OCI-LY7 (cell line): Measurements from ENCODE around the gene MSLN. TPM values are rescaled to one million over a fixed set of nuclear protein-coding genes. Genes with fewer than 3 reads are reported as not detected.

ENCODE experiments used
- BruUV-seq: library from RNA; stranded (reverse); fragments of 400-500 nt; replicated peaks from 2 replicates; lab custom pipeline; 2021; lab: Mats Ljungman, UMichigan
- CTCF ChIA-PET: fragments of 300-600 bp; sonication (Branson Sonifier 250); formaldehyde crosslinking; loops from one replicate; lab custom pipeline; 2022; ENCODE audit warnings: antibody characterized with exemption; ENCODE audit not compliant: unreplicated experiment; lab: Charles Lee
- POLR2A ChIA-PET: fragments of 300-600 bp; sonication (Branson Sonifier 250); formaldehyde crosslinking; loops from one replicate; lab custom pipeline; 2022; ENCODE audit warnings: antibody characterized with exemption; lab: Charles Lee
- DNase-seq: peaks from one replicate; pipeline ENCODE4 v3.0.0-alpha.2; 2015; ENCODE audit warnings: low spot score
- H2AFZ ChIP-seq: fragments of 200-600 bp; sonication (generic), shearing (Covaris generic); 2 replicates; pipeline ENCODE4 v1.6.1; 2014; ENCODE audit warnings: mild to moderate bottlenecking, antibody characterized with exemption, low read length, moderate library complexity
- H3K27ac ChIP-seq: fragments of 200-600 bp; sonication (generic); 2 replicates; pipeline ENCODE4 v1.5.1; 2014; ENCODE audit warnings: mixed run types, low read depth, mild to moderate bottlenecking, moderate library complexity, low read length, inconsistent platforms; ENCODE audit not compliant: poor library complexity, severe bottlenecking
- H3K36me3 ChIP-seq: fragments of 200-600 bp; sonication (generic); 2 replicates; pipeline ENCODE4 v1.6.1; 2014; ENCODE audit warnings: mild to moderate bottlenecking, antibody characterized with exemption, low read length, moderate library complexity, mixed read lengths; ENCODE audit not compliant: insufficient read depth
- H3K4me1 ChIP-seq: fragments of 200-600 bp; sonication (generic); 2 replicates; pipeline ENCODE4 v1.5.1; 2014; ENCODE audit warnings: mild to moderate bottlenecking, low read length; ENCODE audit not compliant: insufficient read depth, poor library complexity, severe bottlenecking
- H3K4me2 ChIP-seq: fragments of 200-600 bp; sonication (generic); 2 replicates; pipeline ENCODE4 v1.6.1; 2014; ENCODE audit warnings: mild to moderate bottlenecking, low read length
- H3K4me3 ChIP-seq: fragments of 200-600 bp; sonication (generic); 2 replicates; pipeline ENCODE4 v1.5.1; 2014; ENCODE audit warnings: mild to moderate bottlenecking, low read depth, low read length; ENCODE audit not compliant: poor library complexity, severe bottlenecking
- H3K79me2 ChIP-seq: fragments of 200-600 bp; sonication (generic); 2 replicates; pipeline ENCODE4 v1.6.1; 2016; ENCODE audit warnings: low read depth, mild to moderate bottlenecking, low read length, moderate library complexity, mixed read lengths; ENCODE audit not compliant: insufficient read depth
- H3K9me2 ChIP-seq: fragments of 200-600 bp; sonication (generic); 2 replicates; pipeline ENCODE4 v1.6.1; 2016; ENCODE audit warnings: mild to moderate bottlenecking, low read length, mixed read lengths; ENCODE audit not compliant: insufficient read depth
- H3K9me3 ChIP-seq: fragments of 200-600 bp; sonication (generic); 2 replicates; pipeline ENCODE4 v1.6.1; 2014; ENCODE audit warnings: mild to moderate bottlenecking, mixed run types, low read length, mixed read lengths
- H4K20me1 ChIP-seq: fragments of 200-600 bp; sonication (generic); 2 replicates; pipeline ENCODE4 v1.6.1; 2014; ENCODE audit warnings: mild to moderate bottlenecking, antibody characterized with exemption, low read length, moderate library complexity, mixed read lengths; ENCODE audit not compliant: insufficient read depth
- CTCF ChIP-seq: fragments of 200-600 bp; sonication (generic); conservative IDR thresholded peaks from 2 replicates; pipeline ENCODE4 v1.5.1; 2014; ENCODE audit warnings: mild to moderate bottlenecking, antibody characterized with exemption, low read length, moderate library complexity, mixed read lengths
- EZH2phosphoT487 ChIP-seq: fragments of 200-600 bp; sonication (generic); IDR thresholded peaks from 2 replicates; pipeline ENCODE4 v1.6.1; 2018; ENCODE audit warnings: low read depth, borderline replicate concordance, mild to moderate bottlenecking, mixed run types, antibody characterized with exemption, low read length, moderate library complexity, mixed read lengths
- intact Hi-C: fragments of 100-400 bp; cut with micrococcal nuclease; formaldehyde crosslinking; loops from one replicate; pipeline ENCODE4 v1.10.0; 2022; ENCODE audit not compliant: unreplicated experiment
- total RNA-seq, 2 experiments: library from RNA; depleted of rRNA in 1 of 2; stranded (reverse); fragments of >200 nt in 1 of 2; shearing (Covaris generic) in 1 of 2; gene quantifications; 2 replicates each; pipeline ENCODE4 v1.2.3, GENCODE V29; 2014 to 2022

The MSLN gene
- total RNA-seq, 2 experiments from 2014 or later, result 0.13 to 0.44 TPM

- no TSS peak for BruUV-seq
- ChIA-PET POLR2A (interaction anchor here (0.6 to 2.0 kb wide), 4 partner anchors 12 to 996 kb away, joined by 3 to 8 read pairs (median 4); partner anchors contain the start of genes CHTF18 and RPUSD1), CTCF (interaction anchor here (0.6 to 1.0 kb wide), 5 partner anchors 33 to 261 kb away, joined by 3 to 16 read pairs (median 4); partner anchors contain the start of genes CHTF18 and RPUSD1)
- intact Hi-C loops, result no loop called here
- peaks cover 36% of the 10 kb centered on the region for H3K4me1 ChIP-seq
- peak; percentile 56 for DNase-seq
- peak; percentile 54 for TF ChIP-seq CTCF
- TF ChIP-seq EZH2phosphoT487, result no peak
- peak overlapping the region; percentile 69 for H3K4me2 ChIP-seq
- no peak overlapping the region for H3K27ac ChIP-seq
- no peaks in the 10 kb centered on the region for H3K36me3 ChIP-seq
- H3K9me2 ChIP-seq, result no peaks in the 10 kb centered on the region
- no peak overlapping the region for H2AFZ ChIP-seq
- no peaks in the 10 kb centered on the region for H3K79me2 ChIP-seq
- H3K4me3 ChIP-seq, result peak overlapping the region; percentile 65
- H4K20me1 ChIP-seq, result no peaks in the 10 kb centered on the region
- H3K9me3 ChIP-seq, result no peaks in the 10 kb centered on the region
These were observed 44.9 kb upstream of the MSLN start for GRCh38 chr16:715477-716199.

GRCh38 chr16:716200-716568, 44.4 kb upstream of the MSLN start:
- POLR2A ChIA-PET, result interaction anchor here (0.8 kb wide), 1 partner anchor 17 kb away, joined by 3 read pairs; no protein-coding TSS in a partner anchor
- intact Hi-C loops, result no loop called here
- no peaks in the 10 kb centered on the region for H3K79me2 ChIP-seq
- H3K4me3 ChIP-seq, result peak overlapping the region; percentile 65
- DNase-seq, result no peak
- H4K20me1 ChIP-seq, result no peaks in the 10 kb centered on the region
- CTCF ChIA-PET, result interaction anchor here (0.6 to 1.0 kb wide), 5 partner anchors 32 to 260 kb away, joined by 3 to 16 read pairs (median 4); partner anchors contain the start of genes CHTF18 and RPUSD1
- no peaks in the 10 kb centered on the region for H3K9me2 ChIP-seq
- no peak overlapping the region for H3K27ac ChIP-seq
- H3K4me2 ChIP-seq, result peak overlapping the region; percentile 69
- BruUV-seq, result no TSS peak
- H3K36me3 ChIP-seq, result no peaks in the 10 kb centered on the region
- peaks cover 36% of the 10 kb centered on the region for H3K4me1 ChIP-seq
- H2AFZ ChIP-seq, result no peak overlapping the region
- H3K9me3 ChIP-seq, result no peaks in the 10 kb centered on the region
- TF ChIP-seq CTCF (no peak), EZH2phosphoT487 (no peak)
